GM12892 (cell line): ENCODE data around the gene SEC16A.

ENCODE experiments used
- DNase-seq: peaks from one replicate; pipeline ENCODE4 v3.0.0; 2011; ENCODE audit not compliant: insufficient read length
- FAIRE-seq: peaks from 2 replicates; lab custom pipeline; 2011; peaks lifted over from hg19 to GRCh38; lab: Jason Lieb, UNC
- POLR2A ChIP-seq: IDR thresholded peaks from 2 replicates; pipeline ENCODE4 v1.6.1; 2011; ENCODE audit warnings: low read depth, low read length, control low read depth
- POLR2AphosphoS5 ChIP-seq: IDR thresholded peaks from 2 replicates; pipeline ENCODE4 v1.6.1; 2011; ENCODE audit warnings: low read depth, low read length, control low read depth
- TAF1 ChIP-seq: IDR thresholded peaks from 2 replicates; pipeline ENCODE4 v1.6.1; 2011; ENCODE audit warnings: low read depth, mild to moderate bottlenecking, control low read depth, low read length, borderline replicate concordance

The SEC16A gene

DNA sequence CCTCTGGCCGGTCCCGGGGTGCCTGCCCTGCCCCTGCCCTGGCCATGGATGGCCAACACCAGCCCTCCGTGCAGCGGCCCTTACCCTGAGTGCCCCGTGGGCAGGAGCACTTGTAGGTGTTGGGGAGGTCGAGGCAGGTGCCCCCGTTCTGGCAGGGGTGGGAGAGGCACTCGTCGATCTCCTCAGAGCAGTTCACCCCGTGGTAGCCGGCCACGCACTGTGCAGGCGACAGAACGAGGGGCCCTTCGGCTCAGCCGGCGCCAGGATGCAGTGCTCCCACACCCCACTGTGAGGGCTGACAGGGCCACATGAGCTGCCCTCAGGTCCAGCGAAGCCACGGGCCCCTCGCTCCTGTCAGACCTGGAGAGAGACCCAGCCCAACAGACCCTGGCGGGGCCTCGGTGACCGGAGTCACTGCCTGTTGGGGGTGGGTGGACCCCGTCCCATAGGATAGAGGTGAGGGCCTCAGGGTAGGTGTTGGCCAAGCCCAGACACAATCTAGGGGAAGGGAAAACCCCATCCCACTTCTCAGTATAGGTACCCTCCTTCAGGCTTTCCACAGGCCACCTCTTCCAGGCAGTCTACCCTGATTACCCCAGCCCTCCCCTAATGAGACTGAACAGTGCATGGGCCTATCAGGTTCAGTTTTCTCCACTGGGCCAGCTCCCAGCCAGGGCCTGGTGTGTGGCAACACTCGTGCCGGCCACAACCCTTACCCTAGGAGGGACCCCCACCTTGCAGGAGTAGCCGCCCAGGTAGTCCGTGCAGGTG lies 24.6 kb upstream of the SEC16A start:
- no peak for FAIRE-seq
- no peak for TF ChIP-seq POLR2AphosphoS5
- TF ChIP-seq POLR2A: no peak
- no peak for TF ChIP-seq TAF1
- DNase-seq: no peak

DNA sequence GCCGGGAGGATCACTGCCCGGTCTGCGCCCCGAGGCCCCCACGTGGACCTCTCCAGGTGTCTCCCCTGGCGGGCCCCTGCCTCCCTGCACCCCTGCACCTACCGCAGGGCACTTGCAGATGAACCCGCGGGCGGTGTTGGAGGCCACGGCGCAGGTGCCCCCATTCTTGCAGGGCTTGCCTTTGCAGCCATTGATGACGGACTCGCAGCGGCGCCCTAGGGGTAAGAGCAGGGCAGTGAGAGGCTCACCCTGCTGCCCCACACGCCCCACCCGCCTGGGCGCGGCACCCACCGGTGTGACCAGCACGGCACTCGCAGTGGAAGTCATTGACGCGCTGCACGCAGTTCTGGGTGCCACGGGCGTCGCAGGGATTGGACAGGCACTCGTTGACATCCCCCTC lies 23.6 kb upstream of the SEC16A start:
- no peak for DNase-seq
- TF ChIP-seq TAF1 (no peak), POLR2A (no peak)
- FAIRE-seq: no peak

DNA sequence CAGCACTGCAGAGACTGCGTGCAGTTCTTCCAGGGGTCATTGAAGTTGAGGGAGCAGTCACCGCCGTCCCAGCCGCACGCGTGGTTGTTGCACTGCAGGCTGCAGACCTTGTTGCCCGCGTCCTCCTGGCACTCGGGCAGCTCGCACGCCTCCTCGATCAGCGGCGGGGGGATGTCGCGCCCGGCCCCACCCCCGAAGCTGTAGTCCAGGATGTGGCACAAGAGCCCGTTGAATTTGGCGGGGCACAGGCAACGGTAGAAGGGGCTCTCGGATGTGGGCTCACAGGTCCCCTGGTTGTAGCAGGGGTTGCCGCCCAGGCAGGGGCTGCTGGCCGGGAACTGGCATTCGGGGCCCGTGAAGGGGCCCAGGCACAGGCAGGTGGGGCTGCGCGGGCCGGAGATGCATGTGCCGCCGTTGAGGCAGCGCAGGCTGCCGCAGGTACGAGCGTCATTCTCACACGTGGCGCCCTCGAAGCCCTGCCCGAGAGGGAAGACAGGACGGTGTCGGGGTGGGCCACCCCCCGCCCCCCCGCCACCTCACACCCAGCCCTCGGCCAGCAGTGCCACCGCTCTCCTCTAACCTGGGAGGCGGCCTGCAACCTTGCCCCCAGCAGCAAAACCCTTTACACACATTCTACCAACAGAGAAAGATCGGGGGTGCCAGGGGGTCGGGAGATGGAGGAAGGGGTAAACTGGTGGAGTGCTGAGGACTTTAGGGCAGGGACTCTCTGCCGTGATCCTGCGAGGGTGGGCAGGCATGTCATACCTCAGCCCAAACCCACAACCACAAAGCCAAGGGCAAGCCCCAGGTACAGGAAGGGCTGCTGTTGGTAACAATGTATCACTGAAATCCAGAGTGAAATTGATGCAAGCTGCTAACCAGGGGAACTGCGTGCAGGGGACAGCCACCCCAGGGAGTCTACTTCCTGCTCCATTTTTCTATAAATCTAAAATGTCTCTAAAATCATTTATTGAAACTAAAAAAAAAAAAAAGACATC lies 22.9 kb upstream of the SEC16A start:
- DNase-seq: no peak
- no peak for FAIRE-seq
- TF ChIP-seq POLR2A (no peak), TAF1 (no peak), POLR2AphosphoS5 (no peak)

DNA sequence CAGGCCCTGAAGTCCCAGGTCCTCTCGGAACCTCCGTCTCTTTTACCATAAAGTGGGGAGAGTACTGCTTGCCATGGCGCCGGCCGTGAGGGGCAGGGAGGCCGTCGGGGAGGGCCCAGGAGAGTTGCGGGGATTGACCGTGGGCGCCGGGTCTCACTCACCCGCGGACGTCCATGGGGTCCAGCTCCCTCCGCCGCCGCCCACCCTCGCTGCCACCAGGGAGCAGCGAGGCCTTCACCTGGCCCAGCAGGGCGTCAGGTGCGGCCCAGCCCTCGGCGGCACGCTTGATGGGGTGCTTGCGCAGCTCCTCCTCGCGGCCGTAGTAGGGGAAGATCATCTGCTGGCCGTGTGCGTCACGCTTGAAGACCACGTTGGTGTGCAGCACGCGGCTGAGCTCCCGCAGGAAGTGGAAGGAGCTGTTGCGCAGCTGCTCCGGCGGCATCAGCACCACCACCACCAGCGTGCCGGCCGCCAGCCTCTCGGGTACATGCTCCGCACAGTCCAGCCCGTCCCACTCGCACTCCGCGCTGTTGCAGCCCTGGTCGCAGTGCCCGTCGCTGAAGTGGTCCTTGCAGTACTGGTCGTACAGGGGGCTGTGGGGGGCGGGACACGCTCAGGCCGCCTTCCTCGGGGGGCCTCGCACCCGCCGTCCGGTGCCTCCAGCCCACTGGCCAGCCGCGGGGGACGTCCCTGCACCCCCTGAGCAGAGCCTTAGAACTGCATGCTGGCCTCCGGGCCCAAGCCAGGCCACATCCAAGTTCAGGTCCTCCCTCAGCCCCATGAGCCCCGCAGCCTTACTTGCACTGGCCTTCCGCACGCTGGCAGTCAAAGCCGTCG lies 21.9 kb upstream of the SEC16A start:
- DNase-seq: no peak
- no peak for TF ChIP-seq POLR2AphosphoS5
- no peak for TF ChIP-seq POLR2A
- TF ChIP-seq TAF1: no peak
- no peak for FAIRE-seq

DNA sequence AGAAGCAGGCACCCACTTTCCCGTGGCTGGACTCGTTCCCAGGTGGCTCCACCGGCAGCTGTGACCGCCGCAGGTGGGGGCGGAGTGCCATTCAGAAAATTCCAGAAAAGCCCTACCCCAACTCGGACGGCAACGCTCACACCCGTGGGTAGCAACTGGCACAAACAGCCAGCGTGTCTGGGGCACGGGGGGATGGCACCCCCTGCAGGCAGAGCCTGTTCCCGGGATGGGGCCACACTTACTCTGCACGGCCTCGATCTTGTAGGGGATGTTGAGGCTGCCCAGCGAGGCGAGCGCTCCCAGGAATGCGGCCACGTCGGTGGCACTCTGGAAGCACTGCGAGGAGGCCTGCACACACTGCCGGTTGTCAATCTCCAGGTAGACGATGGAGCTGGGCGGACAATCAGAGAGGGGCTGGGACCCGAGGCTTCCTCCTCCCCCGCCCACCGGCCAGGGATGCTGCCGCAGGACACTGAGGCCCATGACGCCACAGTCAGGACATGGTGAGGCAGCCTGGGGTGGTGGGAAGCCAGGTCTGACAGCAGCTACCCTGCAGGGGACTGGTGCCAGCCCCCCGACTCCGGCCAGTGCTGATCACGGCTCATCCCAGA lies 20.2 kb upstream of the SEC16A start:
- DNase-seq (no peak), FAIRE-seq (no peak)
- TF ChIP-seq POLR2AphosphoS5 (no peak), POLR2A (no peak), TAF1 (no peak)

DNA sequence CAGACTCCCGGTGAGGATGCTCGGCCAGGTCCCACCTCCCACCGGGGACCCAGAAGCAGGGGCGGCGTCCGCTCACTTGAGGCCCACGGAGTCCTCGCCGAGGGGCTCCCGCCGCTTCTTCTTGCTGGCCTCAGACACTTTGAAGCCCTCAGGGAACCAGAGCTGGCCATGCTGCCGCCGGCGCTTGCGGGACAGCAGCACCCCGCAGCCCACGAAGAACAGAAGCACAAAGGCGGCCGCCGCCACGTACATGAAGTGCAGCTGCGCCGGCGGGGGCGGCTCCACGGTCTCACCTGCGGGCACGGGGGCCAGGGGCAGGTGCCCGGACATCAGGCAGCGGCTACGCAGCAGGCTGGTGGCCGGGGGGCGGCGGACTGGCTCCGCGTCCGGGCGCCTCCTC lies 19.4 kb upstream of the SEC16A start:
- DNase-seq (no peak), FAIRE-seq (no peak)
- no peak for TF ChIP-seq TAF1
- TF ChIP-seq POLR2AphosphoS5: no peak
- no peak for TF ChIP-seq POLR2A

DNA sequence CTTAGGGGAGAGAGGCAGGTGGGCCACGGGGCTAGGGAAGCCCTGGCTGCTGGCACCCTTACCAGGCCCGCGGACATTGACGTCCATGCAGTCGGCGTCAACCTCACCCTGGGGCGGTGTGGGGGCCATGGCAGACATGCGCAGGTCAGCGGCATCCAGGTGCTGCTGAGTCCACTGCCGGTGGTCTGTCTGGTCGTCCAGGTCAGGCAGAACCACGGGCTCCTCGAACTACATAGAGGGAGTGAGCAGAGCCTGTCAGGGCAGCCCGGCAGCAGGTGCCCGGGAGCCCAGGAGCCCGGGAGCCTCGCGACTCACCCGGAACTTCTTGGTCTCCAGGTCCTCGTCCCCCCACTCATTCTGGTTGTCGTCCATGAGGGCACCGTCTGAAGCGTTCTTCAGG lies 18.8 kb upstream of the SEC16A start:
- DNase-seq (no peak), FAIRE-seq (no peak)
- TF ChIP-seq POLR2AphosphoS5 (no peak), TAF1 (no peak), POLR2A (no peak)

DNA sequence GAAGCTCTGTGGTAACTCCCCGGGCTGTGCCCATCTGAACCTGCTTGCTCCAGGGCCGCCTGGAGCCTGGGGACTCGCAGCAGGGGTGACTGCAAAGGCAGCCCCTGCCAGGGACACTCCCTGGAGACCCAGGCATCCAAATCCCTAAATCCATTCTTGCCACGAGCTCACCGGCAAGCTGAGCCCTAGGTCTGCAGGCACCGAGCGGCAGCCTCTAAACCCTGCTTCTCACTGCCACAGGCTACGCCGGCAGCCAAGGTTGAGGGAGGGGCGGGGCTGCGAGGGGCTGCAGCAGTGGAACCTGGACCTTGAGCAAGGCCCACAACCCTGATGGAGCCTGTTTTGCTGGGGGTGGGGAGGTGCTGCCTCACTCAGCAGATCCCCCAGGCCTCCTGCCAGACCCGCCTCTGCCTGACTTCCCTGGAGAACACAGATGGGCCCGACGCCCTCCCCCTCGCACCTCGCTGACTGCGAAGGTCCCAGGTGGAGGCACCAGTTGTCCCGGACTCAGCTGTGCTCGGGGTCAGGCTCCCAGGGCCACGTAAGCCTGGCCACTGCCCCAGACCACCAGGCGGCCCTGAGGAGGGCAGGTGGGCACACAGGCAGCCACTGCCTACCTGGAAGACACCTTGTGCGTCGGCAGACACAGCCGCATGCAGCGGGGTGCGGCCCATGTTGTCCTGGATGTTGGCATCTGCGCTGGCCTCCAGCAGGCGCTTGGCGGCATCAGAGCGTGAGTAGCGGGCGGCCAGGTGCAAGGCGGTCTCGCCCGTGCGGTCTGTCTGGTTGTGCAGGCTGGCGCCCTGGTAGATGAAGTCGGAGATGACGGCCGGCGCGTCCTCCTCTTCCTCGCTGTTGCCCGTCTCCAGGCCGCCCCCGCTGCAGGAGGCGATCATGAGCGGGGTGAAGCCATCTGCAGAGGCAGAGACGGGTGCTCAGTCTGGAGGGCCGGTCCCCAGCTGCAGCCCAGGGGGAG lies 17.4 kb upstream of the SEC16A start:
- TF ChIP-seq TAF1 (no peak), POLR2AphosphoS5 (no peak), POLR2A (no peak)
- FAIRE-seq (no peak), DNase-seq (no peak)

DNA sequence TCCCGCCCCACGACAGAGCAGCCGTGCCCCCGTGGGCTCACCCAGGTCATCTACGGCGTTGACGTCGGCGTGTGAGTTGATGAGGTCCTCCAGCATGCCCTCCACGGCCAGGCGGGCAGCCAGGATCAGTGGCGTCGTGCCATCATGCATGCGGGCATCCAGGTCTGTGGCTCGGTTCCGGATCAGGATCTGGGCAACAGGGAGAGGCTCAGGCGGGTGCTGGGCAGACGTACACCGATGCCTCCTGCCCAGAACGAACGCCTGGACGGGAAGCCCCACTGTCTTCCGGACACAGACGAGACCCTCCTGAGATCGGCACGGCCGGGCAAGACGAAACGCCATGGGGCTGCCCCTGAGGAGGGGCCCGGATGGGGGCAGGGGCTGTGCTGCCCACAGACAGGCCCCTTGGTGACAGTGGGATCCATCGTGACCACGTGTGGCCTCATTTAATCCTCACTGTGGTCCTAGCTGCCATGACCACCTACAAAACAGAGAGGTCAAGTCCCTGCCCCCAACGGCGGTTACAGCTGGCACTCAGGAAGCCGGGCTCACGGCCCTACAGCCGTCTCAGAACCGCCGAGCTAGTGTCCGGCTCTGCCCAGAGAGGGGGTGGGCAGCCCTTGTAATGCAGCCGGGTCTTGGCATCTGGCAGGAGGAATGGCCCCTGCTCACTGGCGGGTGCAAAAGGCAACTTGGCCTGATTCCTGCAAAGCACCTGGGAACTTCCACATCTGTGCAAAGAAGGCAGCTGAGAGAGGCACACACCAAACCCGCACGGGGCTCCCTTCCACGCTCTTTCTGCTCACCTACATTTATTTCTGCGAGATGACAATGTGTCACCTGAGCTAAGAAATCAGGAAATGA lies 16.5 kb upstream of the SEC16A start:
- DNase-seq: no peak
- TF ChIP-seq TAF1 (no peak), POLR2A (no peak), POLR2AphosphoS5 (no peak)
- no peak for FAIRE-seq
